GM18517 (cell line): ENCODE data around the gene FMN2.
"Not testable (repeated sequence)": the region's sequence is repeated elsewhere in the genome, so short reads cannot be mapped to it uniquely, and the experiment has no call there.

ENCODE experiments used
- ATAC-seq: cut with Tn5 transposase; IDR thresholded peaks from one replicate; pipeline ENCODE4 v1.9.1; 2021; ENCODE audit warnings: mild to moderate bottlenecking, moderate library complexity; ENCODE audit not compliant: unreplicated experiment

FMN2 gene

DNA sequence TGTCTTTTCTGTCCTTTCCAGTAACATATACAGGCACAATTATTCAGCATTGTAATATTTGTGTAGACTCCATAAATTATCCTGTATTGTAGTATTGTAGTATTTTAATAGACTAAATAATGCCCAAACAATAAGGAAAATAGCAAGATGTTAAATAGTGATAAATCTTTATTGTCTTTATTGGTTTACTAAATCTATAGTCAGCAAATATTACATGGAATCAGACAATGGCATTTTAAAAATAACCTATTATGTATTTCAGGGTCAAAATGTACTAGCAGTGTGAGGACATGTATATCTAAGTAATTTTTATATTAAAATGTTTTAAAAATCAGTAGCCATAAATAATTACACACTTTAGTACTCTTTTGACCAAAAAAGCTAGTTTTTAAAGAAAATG lies 317.9 kb downstream of the FMN2 start:
- no peak for ATAC-seq

DNA sequence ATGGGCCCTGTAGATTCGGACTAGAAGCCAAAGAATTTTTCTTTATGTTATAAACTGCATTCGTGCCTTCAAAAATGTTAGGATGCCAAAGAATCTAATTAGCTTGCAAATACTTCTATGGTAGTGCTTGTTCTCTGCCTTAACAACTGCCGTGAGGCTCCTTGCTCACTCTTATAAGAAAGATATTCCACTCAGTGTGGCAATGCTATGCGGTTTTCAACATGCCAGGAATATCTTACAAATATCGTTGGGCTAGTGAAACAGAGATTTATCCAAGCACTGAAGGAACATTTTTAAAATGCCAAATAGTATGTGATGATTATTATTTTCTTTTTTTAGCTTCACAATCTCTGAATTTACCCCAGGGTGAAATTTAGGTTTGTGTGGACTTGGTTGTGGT lies 322.0 kb downstream of the FMN2 start:
- ATAC-seq: no peak

GRCh38 chr1:240414237-240414636 lies 322.6 kb downstream of the FMN2 start:
- no peak for ATAC-seq

- not testable (repeated sequence) for ATAC-seq
Observed at GRCh38 chr1:240415011-240415410, 323.3 kb downstream of the FMN2 start.

DNA sequence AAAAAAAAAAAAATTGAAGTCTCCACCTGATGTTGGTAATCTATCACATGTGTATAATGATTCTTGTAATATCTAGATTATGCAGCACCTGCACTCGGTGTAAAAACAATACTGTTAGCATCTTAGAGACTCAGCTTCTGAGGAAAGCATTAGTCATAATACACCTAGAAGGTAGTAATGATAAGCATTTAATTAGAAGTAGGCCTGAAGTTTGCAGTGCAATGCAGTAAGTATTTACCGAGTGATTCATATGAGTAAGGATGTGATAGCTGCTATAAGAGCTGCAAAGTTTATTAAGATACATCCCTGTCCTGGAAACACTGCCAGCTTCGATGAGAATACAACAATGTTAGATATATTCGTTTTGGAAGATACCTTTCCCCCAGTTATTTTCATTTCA lies 323.8 kb downstream of the FMN2 start:
- no peak for ATAC-seq

DNA sequence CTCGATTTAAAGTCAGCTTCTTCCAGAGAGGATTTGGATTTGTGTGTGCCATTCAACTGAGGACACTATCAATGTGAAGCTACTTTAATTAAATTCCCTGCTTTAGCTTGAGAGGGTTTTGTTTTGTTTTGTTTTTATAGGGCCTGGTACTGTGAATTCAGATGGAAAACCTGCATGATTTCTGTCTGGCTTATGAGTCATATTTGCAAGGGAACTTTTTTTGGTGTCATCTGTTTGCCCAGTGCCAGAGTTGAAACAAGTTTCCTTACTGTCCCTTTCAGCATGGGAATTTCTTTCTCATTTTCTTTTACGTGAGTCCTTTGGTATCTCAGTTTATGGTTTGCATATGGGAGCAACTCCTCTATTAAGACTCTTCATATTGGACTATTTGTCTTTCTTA lies 325.6 kb downstream of the FMN2 start:
- no peak for ATAC-seq

- ATAC-seq: no peak
Observed at GRCh38 chr1:240420766-240421165, 329.1 kb downstream of the FMN2 start.

DNA sequence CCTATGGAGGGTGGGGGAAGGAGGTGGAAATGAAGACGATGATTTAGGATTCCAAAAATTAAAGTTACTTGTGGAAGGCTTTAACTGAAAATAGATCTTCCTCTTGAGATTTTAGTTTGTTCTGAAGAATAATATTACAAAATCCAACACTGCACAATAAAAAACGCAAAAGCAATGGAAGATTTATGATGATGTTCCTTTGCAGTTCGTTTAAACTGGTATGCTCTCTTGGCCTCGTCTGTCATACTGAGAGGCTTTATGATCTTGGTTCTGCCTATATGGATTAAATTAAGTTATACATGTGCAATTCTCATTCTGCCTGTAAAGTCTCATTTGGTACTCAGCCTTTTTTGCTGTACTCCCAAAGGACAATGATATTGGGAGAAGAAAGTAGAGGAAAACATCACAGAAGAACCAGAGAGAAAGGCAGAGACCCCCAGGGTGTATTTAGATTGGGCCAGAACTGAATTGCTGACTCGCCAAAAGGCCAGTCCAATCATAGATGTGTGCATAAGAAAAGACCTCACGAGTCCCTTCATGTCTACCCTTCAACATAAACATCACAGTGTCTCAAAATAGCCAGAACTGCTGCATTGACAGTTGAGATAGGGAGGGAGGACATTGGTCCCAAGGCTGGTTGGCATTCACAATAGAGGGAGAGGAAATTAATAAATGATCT lies 331.7 kb downstream of the FMN2 start:
- no peak for ATAC-seq

DNA sequence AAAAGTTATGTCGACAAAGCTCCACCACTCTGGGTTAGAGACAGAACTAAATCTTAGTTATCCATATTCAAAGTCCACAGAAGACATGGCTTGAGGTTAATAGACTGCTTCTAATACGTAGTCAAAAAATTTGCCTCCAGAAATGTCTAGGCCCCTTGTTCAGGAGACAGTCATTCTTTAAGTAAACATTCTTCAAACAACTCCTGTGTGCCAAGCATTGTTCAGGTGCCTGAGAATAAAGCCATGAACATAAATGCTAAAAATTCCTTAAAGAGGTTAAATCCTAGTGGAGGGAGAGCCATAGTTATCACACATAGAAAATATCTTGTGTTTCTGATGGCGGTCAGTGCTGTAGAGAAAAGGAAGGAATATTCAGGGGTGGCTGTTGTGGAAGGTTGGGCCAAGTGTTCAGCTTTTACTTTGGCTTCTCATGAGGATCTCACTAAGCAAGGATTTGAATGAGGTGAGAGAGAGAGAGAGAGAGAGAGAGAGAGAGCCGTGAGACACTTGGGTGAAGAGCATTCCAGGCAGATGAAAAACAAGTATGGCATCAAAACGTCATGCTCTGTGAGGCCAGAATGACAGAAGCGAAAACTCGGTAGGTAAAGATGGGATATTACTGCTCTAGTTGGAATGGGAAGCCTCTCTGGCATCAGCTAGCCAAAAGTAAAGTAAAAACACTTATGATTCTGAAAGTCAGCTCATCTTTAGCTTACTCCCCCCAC lies 333.2 kb downstream of the FMN2 start:
- ATAC-seq: no peak

DNA sequence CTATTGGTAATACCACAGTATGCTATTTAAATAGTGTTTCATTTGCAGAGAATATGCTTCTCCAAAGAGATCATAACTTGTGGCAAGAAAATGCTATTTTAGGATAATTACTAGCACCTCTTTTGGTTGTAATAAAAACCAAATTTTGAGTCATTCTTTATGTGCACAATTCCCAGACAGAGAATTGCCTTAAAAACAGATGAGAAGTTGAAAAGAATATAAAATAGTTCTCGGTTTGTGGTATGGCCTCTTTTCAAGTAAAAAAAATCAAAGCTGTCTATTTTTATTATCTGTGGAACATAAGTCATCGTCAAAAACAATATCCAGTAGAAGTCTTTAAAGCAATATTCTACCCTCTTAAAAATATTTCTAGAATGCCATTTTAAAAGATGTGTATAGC lies 334.4 kb downstream of the FMN2 start:
- ATAC-seq: no peak

DNA sequence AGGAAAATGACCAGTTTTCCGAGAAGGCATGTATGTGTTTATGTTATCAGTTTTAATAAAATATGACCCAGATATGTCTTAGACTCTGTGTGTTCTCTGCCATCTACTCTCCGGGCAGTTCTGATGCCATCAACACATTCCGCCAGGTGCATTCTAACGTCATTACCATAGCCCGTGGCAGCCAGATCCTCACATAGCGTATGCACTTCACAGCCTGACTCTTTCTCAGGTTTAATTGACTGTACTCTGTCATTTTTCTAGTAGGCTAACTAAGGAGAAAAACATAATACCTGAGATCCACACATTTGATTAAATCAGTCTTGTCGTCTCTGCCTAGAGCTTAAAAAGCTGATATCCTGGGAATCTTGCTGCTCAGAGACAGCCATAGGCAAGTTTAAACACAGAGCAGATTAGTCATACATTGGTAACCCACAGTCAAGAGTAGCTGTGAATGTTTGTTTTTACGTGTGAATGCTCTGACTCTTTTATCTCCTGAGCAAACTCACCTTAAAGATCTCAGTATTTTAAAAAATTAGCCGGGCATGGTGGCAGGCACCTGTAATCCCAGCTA lies 344.4 kb downstream of the FMN2 start:
- ATAC-seq: no peak

DNA sequence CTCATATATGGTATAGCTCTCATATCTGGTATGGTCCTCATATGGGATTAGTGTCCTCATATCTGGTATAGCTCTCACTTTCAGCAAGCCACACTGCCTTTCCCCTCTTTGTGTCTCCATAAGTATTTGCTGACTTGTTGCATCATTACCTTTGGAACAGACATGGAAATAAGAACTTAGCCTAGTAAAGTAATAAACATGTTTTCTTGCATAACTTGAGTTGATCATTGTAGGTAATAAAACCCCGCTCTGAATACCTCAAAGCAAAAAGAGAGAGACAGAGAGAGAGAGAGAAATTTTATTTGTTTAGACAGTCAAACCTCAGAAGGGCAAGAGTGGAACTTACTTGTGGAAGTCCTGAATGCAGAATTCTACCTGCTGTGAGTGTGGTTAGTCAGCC lies 350.0 kb downstream of the FMN2 start:
- no peak for ATAC-seq

DNA sequence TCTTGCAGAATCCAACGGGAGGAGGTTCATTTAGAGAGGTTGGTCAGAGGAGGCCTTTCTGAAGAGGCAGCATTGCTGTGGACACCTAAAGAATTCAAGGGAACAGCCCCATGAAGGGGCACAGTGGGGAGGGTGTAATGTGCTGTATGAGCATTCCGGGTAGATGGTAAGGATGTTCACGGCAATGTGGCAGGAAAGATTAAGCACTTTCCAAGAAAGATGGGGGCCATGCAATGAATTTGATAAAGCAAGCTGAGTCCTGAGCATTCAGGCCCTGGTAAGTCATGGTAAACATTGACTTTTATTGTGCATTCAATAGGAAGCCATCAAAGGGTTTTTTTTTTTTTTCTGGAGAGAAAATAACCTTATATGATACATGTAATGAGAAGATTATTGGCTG lies 353.7 kb downstream of the FMN2 start:
- ATAC-seq: no peak

DNA sequence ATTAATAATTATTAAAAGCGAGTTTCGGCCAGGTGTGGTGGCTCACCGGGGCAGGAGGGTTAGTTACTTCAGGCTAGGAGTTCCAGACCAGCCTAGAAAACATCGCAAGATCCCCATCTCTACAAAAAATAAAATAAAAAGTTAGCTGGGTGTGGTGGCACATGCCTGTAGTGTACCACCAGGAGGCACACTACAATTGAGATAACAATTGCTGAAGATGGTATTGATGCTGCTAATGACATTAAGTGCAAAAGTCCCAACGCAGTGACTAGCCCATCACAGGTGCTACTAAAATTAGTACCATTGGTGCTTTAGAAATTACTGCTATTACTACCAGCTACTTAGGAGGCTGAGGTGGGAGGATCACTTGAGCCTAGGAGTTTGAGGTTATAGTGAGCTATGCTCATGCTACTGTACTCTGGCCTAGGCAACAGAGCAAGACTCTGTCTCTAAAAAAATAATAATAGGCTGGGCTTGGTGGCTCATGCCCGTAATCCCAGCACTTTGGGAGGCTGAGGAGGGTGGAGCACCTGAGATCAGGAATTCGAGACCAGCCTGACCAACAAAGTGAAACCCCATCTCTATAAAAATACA lies 363.6 kb downstream of the FMN2 start:
- ATAC-seq: no peak

DNA sequence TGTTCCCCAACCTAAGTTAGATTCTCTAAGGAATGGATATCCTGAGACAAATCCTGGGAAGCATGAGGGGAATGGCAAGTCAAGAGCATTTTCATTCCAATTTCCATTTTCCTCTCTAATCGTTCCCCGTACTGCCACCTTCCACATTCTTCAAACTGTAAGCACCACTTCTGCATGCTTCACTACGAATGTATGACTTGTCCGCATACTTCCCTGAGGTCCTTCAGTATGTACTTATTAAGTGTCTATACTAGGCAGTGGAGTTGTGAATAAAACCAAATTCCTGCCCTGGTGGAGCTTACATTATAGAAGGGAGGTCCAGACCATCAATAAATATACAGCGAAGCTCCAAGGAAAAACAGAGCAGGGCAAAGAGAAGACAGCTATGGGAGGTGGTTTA lies 365.5 kb downstream of the FMN2 start:
- ATAC-seq: no peak

DNA sequence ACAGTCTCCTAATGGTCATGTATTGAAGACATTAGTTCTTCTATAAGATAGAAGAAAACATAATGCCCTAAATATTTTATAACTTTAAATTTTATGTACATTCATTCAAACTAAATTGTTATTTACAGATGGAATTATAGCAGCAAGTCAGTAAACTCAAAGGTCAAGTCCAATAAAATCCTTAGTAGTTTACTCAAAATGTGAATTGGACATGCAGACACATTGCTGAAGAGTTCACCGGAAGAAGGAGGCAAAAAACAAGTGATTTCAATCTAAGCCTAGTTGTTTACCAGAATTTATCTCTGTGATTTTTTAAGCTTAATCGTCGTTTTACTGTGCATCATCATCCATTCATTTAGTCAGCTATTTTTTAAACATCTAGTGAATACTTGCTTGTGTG lies 370.6 kb downstream of the FMN2 start:
- no peak for ATAC-seq

DNA sequence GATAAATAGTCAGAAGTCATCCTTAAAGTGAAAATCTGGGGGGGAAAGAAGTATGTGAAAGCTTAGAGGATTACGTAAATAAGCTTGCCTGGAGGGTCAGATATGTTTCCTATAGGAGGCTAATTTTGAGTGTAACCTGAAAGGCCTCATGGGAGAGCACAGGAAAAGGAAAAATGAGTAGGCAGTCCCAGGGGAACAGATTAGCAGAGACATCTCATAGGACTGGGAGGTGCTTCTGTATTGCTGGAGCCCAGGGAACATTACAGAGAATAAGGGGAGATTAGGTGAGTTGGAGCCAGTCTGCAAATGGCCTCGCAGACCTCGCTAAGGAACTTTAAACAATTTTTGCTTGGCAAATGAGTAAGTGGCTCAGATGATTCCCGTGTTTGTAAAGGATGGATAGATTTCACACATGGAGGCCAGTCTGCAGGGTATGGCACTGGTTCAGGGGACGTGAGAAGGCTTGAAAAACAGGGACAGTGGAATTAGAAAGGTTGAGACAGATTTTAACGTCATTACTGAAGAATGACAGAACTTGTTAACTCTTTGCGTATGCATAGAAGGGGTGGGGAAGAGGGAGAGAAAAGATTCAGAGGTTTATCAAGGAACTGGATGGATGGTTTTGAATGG lies 371.2 kb downstream of the FMN2 start:
- no peak for ATAC-seq

DNA sequence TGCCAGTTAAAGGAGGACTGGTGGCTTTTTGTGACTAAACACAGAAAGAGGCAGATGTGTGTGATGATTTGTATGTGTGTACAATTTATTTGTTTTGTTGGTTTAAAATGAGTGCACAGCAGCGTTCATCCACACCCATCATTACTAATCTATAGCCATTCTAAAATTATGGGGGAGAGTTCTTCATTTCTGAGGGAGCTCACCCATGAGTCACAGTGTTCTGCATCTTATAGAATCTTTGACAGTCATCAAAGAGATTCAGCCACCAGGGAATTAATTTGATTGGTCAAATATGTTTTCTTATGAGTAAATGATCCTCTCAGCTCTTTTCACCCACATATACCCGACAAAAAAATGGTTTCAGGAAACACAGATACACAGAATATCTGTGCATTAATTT lies 372.4 kb downstream of the FMN2 start:
- ATAC-seq: no peak

DNA sequence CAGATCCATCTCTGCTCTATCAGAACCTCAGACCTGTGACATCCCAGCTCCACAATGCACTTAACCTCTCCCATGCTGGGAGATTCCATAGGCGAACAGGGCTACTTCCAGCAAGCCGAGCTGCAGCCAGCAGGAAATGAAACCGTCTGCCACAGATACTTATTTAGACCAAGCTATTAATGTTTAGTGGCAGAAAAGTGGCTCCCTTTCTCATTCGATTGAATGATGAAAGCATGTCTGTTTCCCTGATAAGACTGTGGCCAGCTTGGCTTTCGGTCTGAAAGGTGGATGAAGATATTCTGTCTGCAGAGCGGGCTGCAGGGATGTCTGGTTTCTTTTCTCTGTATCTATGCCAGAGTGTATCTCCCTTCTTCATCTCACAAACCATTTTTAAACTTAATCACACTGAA lies 373.9 kb downstream of the FMN2 start:
- no peak for ATAC-seq

GRCh38 chr1:240466509-240466908 lies 374.8 kb downstream of the FMN2 start:
- no peak for ATAC-seq

GRCh38 chr1:240467895-240468294 lies 376.2 kb downstream of the FMN2 start:
- no peak for ATAC-seq

GRCh38 chr1:240468656-240469055 lies 377.0 kb downstream of the FMN2 start:
- ATAC-seq: no peak
